Stimulated activated CD8-positive, alpha-beta memory T cell treated with anti-CD3 and anti-CD28 coated beads, Interleukin-2, amount 100 ng/mL, for 48 hours (primary cell): ENCODE data around the gene CFAP92.

Experiments used
- DNase-seq, 2 donors: peaks; one replicate each; pipeline ENCODE4 v3.0.0-alpha.2; 2020; ENCODE audit warnings: low read depth in 2 of 2

The CFAP92 gene

GRCh38 chr3:128991355-128991895 is 2.5 kb downstream of the CFAP92 start:
- DNase-seq, result no peak

GRCh38 chr3:128988286-128988685 is 5.6 kb downstream of the CFAP92 start:
- no peak for DNase-seq

- DNase-seq, result no peak
Measured at GRCh38 chr3:128987302-128988100, 6.4 kb downstream of the CFAP92 start.

- no peak for DNase-seq
Measured at GRCh38 chr3:128984596-128984995, 9.3 kb downstream of the CFAP92 start.

GRCh38 chr3:128983293-128984069 is 10.4 kb downstream of the CFAP92 start:
- DNase-seq, result no peak

- DNase-seq, result no peak
Measured at GRCh38 chr3:128975276-128975675, 18.6 kb downstream of the CFAP92 start.

- no peak for DNase-seq
Measured at GRCh38 chr3:128973988-128974564, 19.8 kb downstream of the CFAP92 start.

- no peak for DNase-seq
Measured at GRCh38 chr3:128971421-128972100, 22.3 kb downstream of the CFAP92 start.

- no peak for DNase-seq
Measured at GRCh38 chr3:128970740-128971047, 23.2 kb downstream of the CFAP92 start.

GRCh38 chr3:128969993-128970739 is 23.7 kb downstream of the CFAP92 start:
- peak in 1 of 2 donors; percentile 27 for DNase-seq

- DNase-seq, result no peak
Measured at GRCh38 chr3:128967748-128968355, 26.0 kb downstream of the CFAP92 start.

- DNase-seq, result no peak
Measured at GRCh38 chr3:128965818-128966217, 28.1 kb downstream of the CFAP92 start.

- DNase-seq, result no peak
Measured at GRCh38 chr3:128965280-128965679, 28.6 kb downstream of the CFAP92 start.

GRCh38 chr3:128956440-128956839 is 37.4 kb downstream of the CFAP92 start:
- DNase-seq, result no peak

- no peak for DNase-seq
Measured at GRCh38 chr3:128950223-128950938, 43.5 kb downstream of the CFAP92 start.

GRCh38 chr3:128949158-128949557 is 44.7 kb downstream of the CFAP92 start:
- DNase-seq, result no peak

- no peak for DNase-seq
Measured at GRCh38 chr3:128946411-128946810, 47.5 kb downstream of the CFAP92 start.

- no peak for DNase-seq
Measured at GRCh38 chr3:128945878-128946175, 48.0 kb downstream of the CFAP92 start.

- DNase-seq, result no peak
Measured at GRCh38 chr3:128945041-128945877, 48.6 kb downstream of the CFAP92 start.
